Glutamatergic neuron (in vitro differentiated cells): ENCODE results near the gene GSN. TPM values are rescaled to one million over a fixed set of nuclear protein-coding genes. Genes with fewer than 3 reads are reported as not detected.

Source experiments
- DNase-seq: peaks from one replicate; pipeline ENCODE4 v3.0.0; 2022
- H3K27ac Mint-ChIP-seq: one replicate; pipeline ENCODE4 v1.8.0; 2020; ENCODE audit warnings: mild to moderate bottlenecking, mixed read lengths, inconsistent platforms; ENCODE audit not compliant: unreplicated experiment
- H3K27me3 Mint-ChIP-seq: one replicate; pipeline ENCODE4 v1.8.0; 2020; ENCODE audit warnings: mild to moderate bottlenecking, moderate library complexity, mixed read lengths, inconsistent platforms; ENCODE audit not compliant: unreplicated experiment
- H3K36me3 Mint-ChIP-seq: one replicate; pipeline ENCODE4 v1.8.0; 2020; ENCODE audit warnings: mild to moderate bottlenecking, mixed read lengths, inconsistent platforms; ENCODE audit not compliant: unreplicated experiment
- H3K4me1 Mint-ChIP-seq: one replicate; pipeline ENCODE4 v1.8.0; 2020; ENCODE audit warnings: mild to moderate bottlenecking, low read depth, mixed read lengths, inconsistent platforms; ENCODE audit not compliant: unreplicated experiment
- H3K4me3 Mint-ChIP-seq: one replicate; pipeline ENCODE4 v1.8.0; 2020; ENCODE audit warnings: mild to moderate bottlenecking, mixed read lengths, inconsistent platforms; ENCODE audit not compliant: unreplicated experiment
- H3K9me3 Mint-ChIP-seq: one replicate; pipeline ENCODE4 v1.8.0; 2020; ENCODE audit warnings: mild to moderate bottlenecking, moderate library complexity, mixed read lengths, inconsistent platforms; ENCODE audit not compliant: unreplicated experiment
- CTCF ChIP-seq: fragments of 200-600 bp; sonication (generic); IDR thresholded peaks from one replicate; pipeline ENCODE4 v1.5.0; 2021; ENCODE audit not compliant: partially characterized antibody, unreplicated experiment
- total RNA-seq: library from RNA; stranded (reverse); fragmentation: NEBNext Ultra II Directional; extraction: Animal tissue kit (Norgen Biotek cat#: 25700); gene quantifications from one replicate; pipeline ENCODE4 v1.2.1, GENCODE V29; 2021; ENCODE audit not compliant: unreplicated experiment

GSN gene
- total RNA-seq, 1 donor from 2014 or later: 11.6 TPM

GRCh38 chr9:121376214-121376830, 108.4 kb downstream of the GSN start:
- peaks cover 6% of the 10 kb centered on the region for H3K9me3 Mint-ChIP-seq
- H3K27ac Mint-ChIP-seq: no peak overlapping the region
- no peak overlapping the region for H3K4me3 Mint-ChIP-seq
- no peak for TF ChIP-seq CTCF
- no peaks in the 10 kb centered on the region for H3K27me3 Mint-ChIP-seq
- no peaks in the 10 kb centered on the region for H3K4me1 Mint-ChIP-seq
- H3K36me3 Mint-ChIP-seq: peaks cover 10% of the 10 kb centered on the region
- DNase-seq: no peak

GRCh38 chr9:121380846-121381245, 112.9 kb downstream of the GSN start:
- no peak for TF ChIP-seq CTCF

More at GRCh38 chr9:121380846-121381245, 112.9 kb downstream of the GSN start:
- Mint-ChIP-seq H3K4me3 (no peak overlapping the region), H3K4me1 (no peaks in the 10 kb centered on the region), H3K27me3 (no peaks in the 10 kb centered on the region), H3K9me3 (peaks cover 8% of the 10 kb centered on the region), H3K36me3 (peaks cover 10% of the 10 kb centered on the region), H3K27ac (no peak overlapping the region)
- DNase-seq: no peak

Other genes with a start within 250 kb of the GSN start
- gene C5, start 217.9 kb upstream of the GSN start, total RNA-seq: 1.0 TPM
- 9.5 TPM for gene CNTRL, start 193.2 kb upstream of the GSN start, total RNA-seq
- 50.7 TPM for gene RAB14, start 66.3 kb upstream of the GSN start, total RNA-seq
- 2.0 TPM for gene STOM, start 102.1 kb downstream of the GSN start, total RNA-seq
- gene GGTA1, start 231.7 kb downstream of the GSN start, total RNA-seq: not detected